ENCODE results near the gene SCEL.

SCEL gene

GRCh38 chr13:77674852-77675251, 139.3 kb downstream of the SCEL start:
- no peak for TF ChIP-seq CTCF (IDR thresholded peaks at IDR 0.05; ENCODE audit: insufficient read depth, low read depth, low read length, missing control alignments)
- DNase-seq (ENCODE audit: low read depth) = no peak
- H3K4me3 ChIP-seq (ENCODE audit: low read length) = no peak overlapping the region

- H3K4me3 ChIP-seq (ENCODE audit: low read length) = no peak overlapping the region
- no peak for DNase-seq (ENCODE audit: low read depth)
- TF ChIP-seq CTCF (IDR thresholded peaks at IDR 0.05; ENCODE audit: insufficient read depth, low read depth, low read length, missing control alignments) = no peak
Measured at GRCh38 chr13:77678691-77679235, 143.3 kb downstream of the SCEL start.

GRCh38 chr13:77687799-77688198, 152.3 kb downstream of the SCEL start:
- H3K4me3 ChIP-seq (ENCODE audit: low read length) = no peak overlapping the region
- TF ChIP-seq CTCF (IDR thresholded peaks at IDR 0.05; ENCODE audit: insufficient read depth, low read depth, low read length, missing control alignments) = no peak
- DNase-seq (ENCODE audit: low read depth) = no peak

- TF ChIP-seq CTCF (IDR thresholded peaks at IDR 0.05; ENCODE audit: insufficient read depth, low read depth, low read length, missing control alignments) = no peak
- no peak for DNase-seq (ENCODE audit: low read depth)
- H3K4me3 ChIP-seq (ENCODE audit: low read length) = no peak overlapping the region
Measured at GRCh38 chr13:77691871-77692270, 156.4 kb downstream of the SCEL start.

GRCh38 chr13:77692746-77693448, 157.4 kb downstream of the SCEL start:
- H3K4me3 ChIP-seq (ENCODE audit: low read length) = no peak overlapping the region
- no peak for TF ChIP-seq CTCF (IDR thresholded peaks at IDR 0.05; ENCODE audit: insufficient read depth, low read depth, low read length, missing control alignments)
- DNase-seq (ENCODE audit: low read depth) = no peak

GRCh38 chr13:77693449-77693940, 158.0 kb downstream of the SCEL start:
- DNase-seq (ENCODE audit: low read depth) = no peak
- no peak overlapping the region for H3K4me3 ChIP-seq (ENCODE audit: low read length)
- TF ChIP-seq CTCF (IDR thresholded peaks at IDR 0.05; ENCODE audit: insufficient read depth, low read depth, low read length, missing control alignments) = no peak
